ENCODE data around the gene NUP133.

GRCh38 chr1:229420224-229420623 lies 87.9 kb downstream of the NUP133 start:
- TF ChIP-seq POLR2A (IDR thresholded peaks at IDR 0.05; ENCODE audit: low read length) (no peak), GATA1 (IDR thresholded peaks at IDR 0.05; ENCODE audit: low read depth, low read length) (no peak)
